Measurements from ENCODE around the gene GTF3C5.
A peak's percentile ranks its signal among the peaks of the same experiment; 100 is the strongest.

Gene GTF3C5

GRCh38 chr9:133098104-133098754 is 67.4 kb downstream of the GTF3C5 start:
- ATAC-seq, result no peak

GRCh38 chr9:133098871-133099270 is 68.1 kb downstream of the GTF3C5 start:
- ATAC-seq, result no peak

GRCh38 chr9:133099726-133100505 is 69.1 kb downstream of the GTF3C5 start:
- no peak for ATAC-seq

GRCh38 chr9:133100506-133101355 is 69.9 kb downstream of the GTF3C5 start:
- no peak for ATAC-seq

GRCh38 chr9:133101356-133102189 is 70.8 kb downstream of the GTF3C5 start:
- ATAC-seq, result no peak

- ATAC-seq, result no peak
Measured at GRCh38 chr9:133102190-133103021, 71.6 kb downstream of the GTF3C5 start.

GRCh38 chr9:133103183-133103986 is 72.6 kb downstream of the GTF3C5 start:
- peak; percentile 17 to 32 for ATAC-seq

GRCh38 chr9:133103987-133104505 is 73.2 kb downstream of the GTF3C5 start:
- ATAC-seq, result no peak

GRCh38 chr9:133104718-133105460 is 74.1 kb downstream of the GTF3C5 start:
- ATAC-seq, result no peak

GRCh38 chr9:133105461-133105770 is 74.6 kb downstream of the GTF3C5 start:
- no peak for ATAC-seq

GRCh38 chr9:133106511-133107244 is 75.9 kb downstream of the GTF3C5 start:
- ATAC-seq, result no peak

GRCh38 chr9:133107245-133107722 is 76.5 kb downstream of the GTF3C5 start:
- no peak for ATAC-seq
